ENCODE results near the gene GHRH. TPM values are rescaled to one million over a fixed set of nuclear protein-coding genes. Genes with fewer than 3 reads are reported as not detected.

GHRH gene
- total RNA-seq, 1 donor from 2014 or later, result not detected

- TF ChIP-seq, protein P1, sequence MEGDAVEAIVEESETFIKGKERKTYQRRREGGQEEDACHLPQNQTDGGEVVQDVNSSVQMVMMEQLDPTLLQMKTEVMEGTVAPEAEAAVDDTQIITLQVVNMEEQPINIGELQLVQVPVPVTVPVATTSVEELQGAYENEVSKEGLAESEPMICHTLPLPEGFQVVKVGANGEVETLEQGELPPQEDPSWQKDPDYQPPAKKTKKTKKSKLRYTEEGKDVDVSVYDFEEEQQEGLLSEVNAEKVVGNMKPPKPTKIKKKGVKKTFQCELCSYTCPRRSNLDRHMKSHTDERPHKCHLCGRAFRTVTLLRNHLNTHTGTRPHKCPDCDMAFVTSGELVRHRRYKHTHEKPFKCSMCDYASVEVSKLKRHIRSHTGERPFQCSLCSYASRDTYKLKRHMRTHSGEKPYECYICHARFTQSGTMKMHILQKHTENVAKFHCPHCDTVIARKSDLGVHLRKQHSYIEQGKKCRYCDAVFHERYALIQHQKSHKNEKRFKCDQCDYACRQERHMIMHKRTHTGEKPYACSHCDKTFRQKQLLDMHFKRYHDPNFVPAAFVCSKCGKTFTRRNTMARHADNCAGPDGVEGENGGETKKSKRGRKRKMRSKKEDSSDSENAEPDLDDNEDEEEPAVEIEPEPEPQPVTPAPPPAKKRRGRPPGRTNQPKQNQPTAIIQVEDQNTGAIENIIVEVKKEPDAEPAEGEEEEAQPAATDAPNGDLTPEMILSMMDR (IDR thresholded peaks at IDR 0.05; ENCODE audit: insufficient read depth, low read length, poor library complexity, severe bottlenecking), result no peak
- H3K36me3 ChIP-seq (ENCODE audit: control insufficient read depth, insufficient read depth, low read length), result no peaks in the 10 kb centered on the region
- peak; percentile 97 for DNase-seq (ENCODE audit: low read depth)
- H3K4me3 ChIP-seq (ENCODE audit: low read depth, low read length), result no peak overlapping the region
- no peaks in the 10 kb centered on the region for H3K27me3 ChIP-seq (ENCODE audit: control insufficient read depth, insufficient read depth, low read length)
These were observed 33.4 kb upstream of the GHRH start for GRCh38 chr20:37295001-37295400.

DNA sequence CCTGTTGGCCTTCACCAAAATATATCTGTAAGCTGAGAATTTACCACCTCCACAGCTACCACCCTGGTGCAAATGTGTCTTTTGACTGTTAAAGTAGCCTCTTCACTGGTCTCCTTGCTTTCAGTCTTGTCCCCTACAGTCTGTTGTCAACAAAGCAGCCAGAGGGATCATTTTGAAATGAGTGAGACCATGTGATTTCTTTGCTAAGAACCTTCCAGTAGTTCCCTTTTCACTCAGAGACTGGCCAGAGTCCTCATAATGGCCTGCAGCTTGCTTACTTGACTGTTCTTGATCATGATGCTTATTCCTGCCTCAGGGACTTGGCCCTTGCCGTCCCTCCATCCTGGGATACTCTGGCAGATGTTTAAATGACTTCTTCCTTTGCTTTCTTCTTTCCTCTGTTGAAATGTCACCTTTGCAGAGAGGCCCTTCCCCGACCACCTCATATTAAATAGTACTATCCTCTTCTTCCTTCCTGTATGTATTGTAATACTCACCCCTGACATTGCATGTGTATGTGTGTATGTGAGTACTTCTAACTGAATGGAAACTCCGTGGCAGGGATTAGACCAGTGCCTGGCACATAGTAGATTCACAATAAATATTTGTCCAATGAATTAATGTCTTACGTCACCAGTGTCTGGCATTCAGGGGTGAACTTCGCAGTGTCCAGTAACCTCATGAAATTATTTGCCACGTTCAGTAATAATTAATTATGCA, 32.8 kb upstream of the GHRH start:
- no peaks in the 10 kb centered on the region for H3K36me3 ChIP-seq (ENCODE audit: control insufficient read depth, insufficient read depth, low read length)
- no peaks in the 10 kb centered on the region for H3K27me3 ChIP-seq (ENCODE audit: control insufficient read depth, insufficient read depth, low read length)
- TF ChIP-seq, protein P1 (IDR thresholded peaks at IDR 0.05; ENCODE audit: insufficient read depth, low read length, poor library complexity, severe bottlenecking), result no peak
- H3K4me3 ChIP-seq (ENCODE audit: low read depth, low read length), result no peak overlapping the region
- DNase-seq (ENCODE audit: low read depth), result no peak

DNA sequence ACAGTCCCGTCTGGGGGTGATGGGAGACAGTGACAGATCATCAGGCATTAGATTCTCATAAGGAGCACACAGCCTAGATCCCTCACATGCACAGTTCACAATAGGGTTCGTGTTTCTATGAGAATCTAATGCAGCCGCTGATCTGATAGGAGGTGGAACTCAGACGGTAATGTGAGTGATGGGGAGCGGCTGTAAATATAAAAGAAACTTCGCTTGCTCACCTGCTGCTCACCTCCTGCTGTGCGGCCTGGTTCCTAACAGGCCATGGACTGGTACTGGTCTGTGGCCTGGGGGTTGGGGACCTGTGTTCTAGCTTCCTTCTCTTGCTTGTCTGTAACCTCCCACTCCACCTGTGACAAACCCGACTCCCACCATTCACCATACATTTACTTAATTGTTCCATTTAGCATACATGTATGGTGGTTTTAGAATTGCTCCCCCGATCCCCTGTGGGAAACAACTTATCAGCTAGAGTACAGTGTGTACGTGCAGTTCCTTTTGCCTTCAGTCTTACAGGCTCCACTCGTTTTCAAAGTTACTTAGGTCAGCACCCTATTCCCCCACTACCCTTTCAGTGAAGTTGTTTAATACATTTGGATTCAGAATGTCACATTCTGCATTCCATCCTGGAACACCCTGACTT, 31.8 kb upstream of the GHRH start:
- no peaks in the 10 kb centered on the region for H3K27me3 ChIP-seq (ENCODE audit: control insufficient read depth, insufficient read depth, low read length)
- DNase-seq (ENCODE audit: low read depth), result no peak
- H3K36me3 ChIP-seq (ENCODE audit: control insufficient read depth, insufficient read depth, low read length), result no peaks in the 10 kb centered on the region
- no peak overlapping the region for H3K4me3 ChIP-seq (ENCODE audit: low read depth, low read length)
- TF ChIP-seq, protein P1 (IDR thresholded peaks at IDR 0.05; ENCODE audit: insufficient read depth, low read length, poor library complexity, severe bottlenecking), result no peak

DNA sequence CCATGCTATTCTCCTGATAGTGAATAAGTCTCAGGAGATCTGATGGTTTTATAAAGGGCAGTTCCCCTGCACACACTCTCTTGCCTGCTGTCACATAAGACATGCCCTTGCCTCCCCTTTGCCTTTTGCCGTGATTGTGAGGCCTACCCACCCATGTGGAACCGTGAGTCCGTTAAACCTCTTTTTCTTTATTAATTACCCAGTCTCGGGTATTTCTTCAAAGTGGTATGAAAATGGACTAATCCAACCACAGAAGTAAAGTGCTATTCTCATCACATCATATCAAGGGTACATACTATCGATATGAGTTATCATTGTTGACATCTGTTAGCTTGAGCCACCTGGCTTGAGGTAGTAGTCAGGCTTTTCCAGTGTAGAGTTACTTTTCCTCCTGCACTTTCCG, 30.1 kb upstream of the GHRH start:
- TF ChIP-seq, protein P1 (IDR thresholded peaks at IDR 0.05; ENCODE audit: insufficient read depth, low read length, poor library complexity, severe bottlenecking), result no peak
- H3K4me3 ChIP-seq (ENCODE audit: low read depth, low read length), result no peak overlapping the region
- no peaks in the 10 kb centered on the region for H3K27me3 ChIP-seq (ENCODE audit: control insufficient read depth, insufficient read depth, low read length)
- no peaks in the 10 kb centered on the region for H3K36me3 ChIP-seq (ENCODE audit: control insufficient read depth, insufficient read depth, low read length)
- DNase-seq (ENCODE audit: low read depth), result no peak

- Histone ChIP-seq H3K4me3 (ENCODE audit: low read depth, low read length) (peak overlapping the region; percentile 98), H3K36me3 (ENCODE audit: control insufficient read depth, insufficient read depth, low read length) (no peaks in the 10 kb centered on the region), H3K27me3 (ENCODE audit: control insufficient read depth, insufficient read depth, low read length) (no peaks in the 10 kb centered on the region)
- TF ChIP-seq, protein P1 (IDR thresholded peaks at IDR 0.05; ENCODE audit: insufficient read depth, low read length, poor library complexity, severe bottlenecking), result no peak
- no peak for DNase-seq (ENCODE audit: low read depth)
These were observed 28.7 kb upstream of the GHRH start for GRCh38 chr20:37290158-37290810.

Data from kidney epithelial cell (primary cell).